CD4-positive, CD25-positive, alpha-beta regulatory T cell (primary cell): ENCODE measurements around the gene PSMB7. TPM values are rescaled to one million over a fixed set of nuclear protein-coding genes. Genes with fewer than 3 reads are reported as not detected.

Experiments
- ATAC-seq, 2 donors: fragments of 150-1000 bp; cut with Tn5 transposase; one replicate each; pipeline ENCODE4 v1.10.0; 2021; ENCODE audit warnings: low read depth in 2 of 2, moderate number of reproducible peaks in 2 of 2, moderate library complexity in 1 of 2
- DNase-seq, 3 donors: peaks; one replicate each; pipeline versions ENCODE4 v3.0.0 to v3.0.0-alpha.2; 2012 to 2022; ENCODE audit warnings: mixed read lengths in 1 of 3
- H3K27ac ChIP-seq: one replicate; pipeline ENCODE4 v1.7.0; 2013; ENCODE audit warnings: mild to moderate bottlenecking, low read length; ENCODE audit not compliant: insufficient read depth, poor library complexity, severe bottlenecking
- H3K27me3 ChIP-seq: one replicate; pipeline ENCODE4 v1.7.0; 2013; ENCODE audit warnings: low read length; ENCODE audit not compliant: control insufficient read depth, insufficient read depth
- H3K36me3 ChIP-seq: one replicate; pipeline ENCODE4 v1.7.0; 2013; ENCODE audit warnings: mild to moderate bottlenecking, low read length, moderate library complexity; ENCODE audit not compliant: control insufficient read depth, insufficient read depth
- H3K4me1 ChIP-seq: 2 replicates; pipeline ENCODE4 v1.7.0; 2013; ENCODE audit warnings: mild to moderate bottlenecking, low read length; ENCODE audit not compliant: insufficient read depth, control insufficient read depth, poor library complexity, severe bottlenecking
- H3K4me3 ChIP-seq: one replicate; pipeline ENCODE4 v1.7.0; 2013; ENCODE audit warnings: low read depth, mild to moderate bottlenecking, low read length, moderate library complexity
- H3K9me3 ChIP-seq, 2 experiments: 1 replicate in 1 of 2; 2 replicates in 1 of 2; pipeline ENCODE4 v1.7.0; 2013; ENCODE audit warnings: low read length in 2 of 2, mild to moderate bottlenecking in 1 of 2, moderate library complexity in 1 of 2; ENCODE audit not compliant: control insufficient read depth in 2 of 2
- H3K27ac Mint-ChIP-seq, 3 donors: one replicate each; pipeline ENCODE4 v1.8.0; 2020 to 2022; ENCODE audit warnings: mild to moderate bottlenecking in 3 of 3, mixed read lengths in 3 of 3, moderate library complexity in 2 of 3
- H3K27me3 Mint-ChIP-seq: one replicate; pipeline ENCODE4 v1.8.0; 2022; ENCODE audit warnings: mild to moderate bottlenecking, mixed read lengths
- H3K36me3 Mint-ChIP-seq: one replicate; pipeline ENCODE4 v1.8.0; 2020; ENCODE audit warnings: mixed read lengths
- H3K4me1 Mint-ChIP-seq, 4 donors: one replicate each; pipeline ENCODE4 v1.8.0; 2020 to 2022; ENCODE audit warnings: mixed read lengths in 4 of 4, mild to moderate bottlenecking in 1 of 4
- H3K4me3 Mint-ChIP-seq, 4 donors: one replicate each; pipeline ENCODE4 v1.8.0; 2020 to 2022; ENCODE audit warnings: mild to moderate bottlenecking in 4 of 4, mixed read lengths in 4 of 4, moderate library complexity in 3 of 4
- H3K9me3 Mint-ChIP-seq, 7 donors: one replicate each; pipeline ENCODE4 v1.8.0; 2020 to 2022; ENCODE audit warnings: mixed read lengths in 7 of 7, mild to moderate bottlenecking in 3 of 7, moderate library complexity in 2 of 7
- polyA plus RNA-seq, 4 donors: library from polyadenylated mRNA; unstranded; fragments of 300-500 nt; fragmentation: Illumina TruSeq; gene quantifications; one replicate each; pipeline ENCODE4 v1.2.3, GENCODE V29; 2021
- total RNA-seq: library from RNA; stranded (reverse); gene quantifications from one replicate; pipeline ENCODE4 v1.2.3, GENCODE V29; 2022

The PSMB7 gene
- total and polyA plus RNA-seq, 5 donors from 2014 or later = 84.2 to 225 (median 186) TPM

DNA sequence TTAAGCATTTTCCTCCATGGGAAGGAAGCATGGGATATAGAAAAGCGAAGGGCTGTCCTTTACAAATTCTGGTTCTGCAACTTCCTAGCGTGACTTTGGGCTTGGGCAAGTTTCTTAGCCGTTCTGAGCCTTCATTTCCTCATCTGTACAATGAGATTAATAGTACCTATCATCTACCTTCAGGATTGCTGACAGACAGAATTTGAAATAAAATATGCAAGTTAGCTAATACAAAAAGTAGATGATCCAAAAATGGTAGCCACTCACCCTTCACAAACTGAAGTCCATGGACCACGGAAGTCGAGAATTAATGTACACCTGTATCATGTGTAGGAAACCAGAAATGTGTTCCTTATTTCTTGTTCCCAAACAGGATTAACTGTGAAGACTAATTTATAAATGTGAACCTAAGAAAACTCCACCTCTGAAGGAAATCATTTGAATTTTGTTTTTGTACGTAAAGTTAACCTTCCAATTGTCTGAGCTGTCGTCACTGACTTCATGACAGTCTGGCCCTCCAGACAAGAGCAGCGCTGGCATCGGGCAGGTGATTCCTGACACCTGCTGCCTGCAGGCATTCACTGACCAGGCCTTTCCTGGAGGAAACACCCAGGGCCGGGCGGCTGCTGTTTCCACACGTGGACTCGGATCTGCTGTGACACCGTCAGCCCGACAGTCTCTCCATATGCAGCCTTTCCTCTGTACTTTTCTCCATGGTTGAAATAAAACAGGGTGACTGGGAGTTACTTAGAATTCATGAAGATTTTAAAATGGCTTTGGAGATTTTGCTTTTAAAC is 63.4 kb downstream of the PSMB7 start:
- peak overlapping the region in 1 of 4 donors; percentile 15 for H3K4me3 Mint-ChIP-seq
- H3K4me1 ChIP-seq = no peaks in the 10 kb centered on the region
- no peaks in the 10 kb centered on the region for H3K27me3 Mint-ChIP-seq
- H3K27ac Mint-ChIP-seq = peak overlapping the region in 1 of 3 donors; percentile 39
- no peak overlapping the region for H3K4me3 ChIP-seq
- H3K4me1 Mint-ChIP-seq = peaks cover 0 to 4% (median 2%) of the 10 kb centered on the region in 4 donors
- peaks cover 83% of the 10 kb centered on the region for H3K36me3 ChIP-seq
- no peaks in the 10 kb centered on the region for H3K9me3 ChIP-seq
- no peak overlapping the region for H3K27ac ChIP-seq
- DNase-seq = no peak
- no peak for ATAC-seq
- H3K36me3 Mint-ChIP-seq = peaks cover 39% of the 10 kb centered on the region
- H3K27me3 ChIP-seq = no peaks in the 10 kb centered on the region
- no peaks in the 10 kb centered on the region for H3K9me3 Mint-ChIP-seq

DNA sequence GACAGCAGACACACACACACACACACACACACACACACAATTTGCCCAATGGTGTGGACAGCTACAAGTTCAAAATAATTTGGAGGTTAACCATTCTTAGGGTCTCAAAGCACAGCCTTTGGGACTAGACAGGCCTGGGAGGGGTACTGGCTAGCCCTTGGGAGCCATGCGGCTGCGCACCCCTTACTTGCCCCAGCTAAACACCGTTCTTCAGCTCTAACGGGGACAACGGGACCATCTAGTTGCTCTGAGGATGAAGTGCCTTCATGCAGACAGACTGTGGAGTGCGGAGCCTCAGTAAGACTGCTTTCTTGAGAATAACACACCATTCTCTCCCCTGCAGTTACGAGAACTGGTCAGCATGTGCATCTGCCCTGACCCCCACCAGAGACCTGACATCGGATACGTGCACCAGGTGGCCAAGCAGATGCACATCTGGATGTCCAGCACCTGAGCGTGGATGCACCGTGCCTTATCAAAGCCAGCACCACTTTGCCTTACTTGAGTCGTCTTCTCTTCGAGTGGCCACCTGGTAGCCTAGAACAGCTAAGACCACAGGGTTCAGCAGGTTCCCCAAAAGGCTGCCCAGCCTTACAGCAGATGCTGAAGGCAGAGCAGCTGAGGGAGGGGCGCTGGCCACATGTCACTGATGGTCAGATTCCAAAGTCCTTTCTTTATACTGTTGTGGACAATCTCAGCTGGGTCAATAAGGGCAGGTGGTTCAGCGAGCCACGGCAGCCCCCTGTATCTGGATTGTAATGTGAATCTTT is 64.6 kb downstream of the PSMB7 start:
- Mint-ChIP-seq H3K36me3 (peaks cover 32% of the 10 kb centered on the region), H3K4me1 (no peaks in the 10 kb centered on the region), H3K4me3 (no peak overlapping the region), H3K27me3 (no peaks in the 10 kb centered on the region), H3K9me3 (no peaks in the 10 kb centered on the region), H3K27ac (peak overlapping the region in 1 of 3 donors; percentile 39)
- peaks cover 75% of the 10 kb centered on the region for H3K36me3 ChIP-seq
- DNase-seq (no peak), ATAC-seq (no peak)
- no peaks in the 10 kb centered on the region for H3K9me3 ChIP-seq
- H3K4me3 ChIP-seq = no peak overlapping the region
- no peaks in the 10 kb centered on the region for H3K4me1 ChIP-seq
- no peaks in the 10 kb centered on the region for H3K27me3 ChIP-seq
- no peak overlapping the region for H3K27ac ChIP-seq

DNA sequence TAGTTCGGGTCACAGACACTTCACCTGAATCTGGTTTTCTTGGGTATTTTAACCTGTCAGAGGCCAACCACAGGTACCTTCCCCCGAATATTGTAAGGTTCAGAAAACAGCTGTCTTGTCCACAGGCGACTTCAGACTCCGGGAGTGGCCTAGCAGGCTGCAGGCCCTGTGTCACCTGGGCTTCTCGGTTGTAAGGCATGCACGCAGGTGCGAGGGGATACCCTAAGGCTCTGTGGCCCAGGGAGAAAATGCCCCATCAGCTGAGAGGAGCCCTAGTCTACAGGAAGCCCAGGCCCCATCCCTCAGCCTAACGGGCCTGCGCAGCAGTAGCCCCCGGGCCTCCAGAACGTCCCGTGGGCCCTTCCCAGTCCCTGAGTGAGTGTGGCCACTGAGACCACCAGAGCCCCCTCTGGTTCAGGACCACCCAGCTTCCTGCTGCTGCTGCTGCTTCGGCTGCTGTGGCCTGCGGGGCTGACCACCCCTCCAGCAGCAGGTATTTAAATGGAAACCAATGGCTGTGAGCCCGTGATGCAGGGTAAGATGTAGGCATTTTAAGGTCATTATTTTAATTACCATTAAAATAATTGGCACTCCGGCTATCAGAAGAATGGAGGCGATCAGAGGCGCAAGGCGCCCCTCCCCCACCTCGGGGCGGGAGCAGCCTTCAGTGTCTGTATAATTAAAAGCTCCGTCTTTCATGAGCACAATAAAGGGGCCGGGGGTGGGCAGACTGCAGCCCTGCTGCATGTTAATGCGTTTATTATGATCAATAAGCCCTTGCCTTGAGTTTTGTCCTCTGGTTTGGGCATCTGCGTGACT is 65.4 kb downstream of the PSMB7 start:
- H3K9me3 Mint-ChIP-seq = no peaks in the 10 kb centered on the region
- Histone ChIP-seq H3K27ac (no peak overlapping the region), H3K9me3 (no peaks in the 10 kb centered on the region), H3K4me1 (no peaks in the 10 kb centered on the region), H3K27me3 (no peaks in the 10 kb centered on the region), H3K4me3 (no peak overlapping the region), H3K36me3 (peaks cover 71% of the 10 kb centered on the region)
- no peaks in the 10 kb centered on the region for H3K4me1 Mint-ChIP-seq
- ATAC-seq (no peak), DNase-seq (no peak)
- no peak overlapping the region for H3K4me3 Mint-ChIP-seq
- peaks cover 36% of the 10 kb centered on the region for H3K36me3 Mint-ChIP-seq
- no peaks in the 10 kb centered on the region for H3K27me3 Mint-ChIP-seq
- H3K27ac Mint-ChIP-seq = no peak overlapping the region

DNA sequence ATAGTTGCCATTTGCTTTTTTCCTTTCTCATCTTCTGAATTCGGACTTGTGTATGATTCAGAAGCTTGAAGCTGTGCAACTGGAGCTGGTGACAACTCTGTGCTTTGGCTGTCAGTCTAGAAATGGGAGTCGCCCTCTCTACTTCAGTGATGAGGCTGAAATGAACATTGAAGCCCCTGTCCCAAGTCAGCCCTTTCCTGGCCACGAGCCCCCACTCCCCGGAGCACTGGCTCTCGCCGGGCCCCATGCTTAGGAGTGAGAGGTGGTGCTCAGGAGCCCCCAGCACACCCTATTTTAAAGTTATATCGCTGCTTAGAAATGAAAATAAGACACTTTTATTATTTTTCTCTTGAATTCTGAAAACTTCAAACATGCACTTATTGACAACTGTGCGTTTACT is 66.0 kb downstream of the PSMB7 start:
- DNase-seq (no peak), ATAC-seq (no peak)
- Mint-ChIP-seq H3K9me3 (no peaks in the 10 kb centered on the region), H3K27me3 (no peaks in the 10 kb centered on the region), H3K4me3 (no peak overlapping the region), H3K36me3 (peaks cover 36% of the 10 kb centered on the region), H3K4me1 (no peaks in the 10 kb centered on the region), H3K27ac (no peak overlapping the region)
- Histone ChIP-seq H3K36me3 (peaks cover 65% of the 10 kb centered on the region), H3K27me3 (no peaks in the 10 kb centered on the region), H3K4me3 (no peak overlapping the region), H3K9me3 (no peaks in the 10 kb centered on the region), H3K27ac (no peak overlapping the region), H3K4me1 (no peaks in the 10 kb centered on the region)

DNA sequence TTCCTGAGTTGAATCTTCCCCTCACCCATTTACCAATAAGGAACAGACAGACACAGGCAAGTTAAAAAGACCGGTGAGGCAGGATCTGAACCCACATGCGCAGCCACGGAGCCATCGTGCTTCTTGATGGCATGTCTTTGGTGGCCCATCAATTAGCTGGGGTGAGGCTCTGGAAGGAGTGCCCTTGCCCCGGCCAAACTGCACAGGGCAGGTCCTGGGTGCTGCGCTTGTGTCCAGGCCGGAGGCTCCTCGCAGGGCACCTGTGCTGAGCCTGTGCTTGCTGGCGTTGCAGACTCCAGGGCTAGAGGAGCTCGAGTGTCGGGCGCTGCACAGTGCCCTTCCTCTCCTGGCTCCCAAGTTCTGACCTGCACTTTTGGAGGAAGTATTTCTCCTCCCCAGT is 66.4 kb downstream of the PSMB7 start:
- DNase-seq = no peak
- H3K4me3 ChIP-seq = no peak overlapping the region
- H3K27me3 ChIP-seq = no peaks in the 10 kb centered on the region
- Mint-ChIP-seq H3K4me3 (no peak overlapping the region), H3K27ac (no peak overlapping the region), H3K4me1 (no peaks in the 10 kb centered on the region), H3K9me3 (no peaks in the 10 kb centered on the region), H3K27me3 (no peaks in the 10 kb centered on the region), H3K36me3 (peaks cover 34% of the 10 kb centered on the region)
- H3K9me3 ChIP-seq = no peaks in the 10 kb centered on the region
- no peak overlapping the region for H3K27ac ChIP-seq
- H3K36me3 ChIP-seq = peaks cover 61% of the 10 kb centered on the region
- H3K4me1 ChIP-seq = no peaks in the 10 kb centered on the region
- no peak for ATAC-seq

DNA sequence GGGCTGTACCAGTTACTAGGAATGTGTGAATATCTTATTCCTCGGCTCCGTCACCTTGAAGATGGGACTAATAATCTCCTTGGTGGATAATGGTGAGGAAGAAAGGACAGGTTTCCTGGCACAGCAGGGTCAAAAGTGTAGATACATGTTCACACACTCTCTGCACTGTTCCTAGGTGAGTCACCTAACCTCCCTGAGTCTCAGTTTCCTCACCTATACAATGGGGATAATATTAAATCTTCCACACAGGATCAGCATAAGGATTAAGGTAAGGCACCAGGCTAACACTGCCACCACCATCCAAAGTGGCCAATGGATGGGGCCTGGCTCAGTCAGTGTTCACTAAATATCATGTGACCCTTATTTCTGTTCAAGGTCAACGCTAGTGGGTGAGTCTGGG is 66.9 kb downstream of the PSMB7 start:
- no peak for DNase-seq
- Mint-ChIP-seq H3K27me3 (no peaks in the 10 kb centered on the region), H3K4me1 (no peaks in the 10 kb centered on the region), H3K27ac (no peak overlapping the region), H3K9me3 (no peaks in the 10 kb centered on the region), H3K4me3 (no peak overlapping the region), H3K36me3 (peaks cover 29% of the 10 kb centered on the region)
- ATAC-seq = no peak
- no peak overlapping the region for H3K27ac ChIP-seq
- H3K27me3 ChIP-seq = no peaks in the 10 kb centered on the region
- H3K36me3 ChIP-seq = peaks cover 56% of the 10 kb centered on the region
- H3K4me3 ChIP-seq = no peak overlapping the region
- H3K9me3 ChIP-seq = no peaks in the 10 kb centered on the region
- no peaks in the 10 kb centered on the region for H3K4me1 ChIP-seq

DNA sequence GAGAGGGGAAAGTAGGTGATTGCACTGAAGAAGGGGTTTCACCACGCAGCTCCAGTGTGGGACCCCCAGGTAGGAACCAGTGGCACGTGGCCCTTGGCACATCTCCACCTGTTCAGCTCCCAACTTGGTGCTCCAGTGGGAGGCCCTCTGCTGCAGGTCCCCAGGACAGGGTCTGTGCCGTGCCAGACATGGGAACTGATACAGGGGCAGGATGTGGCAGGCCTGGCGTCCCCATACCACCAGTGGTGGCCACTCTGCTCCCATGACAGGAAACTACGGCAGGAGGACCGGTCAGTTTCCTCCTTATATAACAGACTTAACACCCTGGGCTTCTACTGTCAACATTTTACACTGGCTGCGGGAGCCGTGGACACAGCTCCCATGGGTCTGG is 67.3 kb downstream of the PSMB7 start:
- no peak for ATAC-seq
- Mint-ChIP-seq H3K27ac (no peak overlapping the region), H3K4me3 (no peak overlapping the region), H3K9me3 (no peaks in the 10 kb centered on the region), H3K4me1 (no peaks in the 10 kb centered on the region), H3K36me3 (peaks cover 29% of the 10 kb centered on the region), H3K27me3 (no peaks in the 10 kb centered on the region)
- Histone ChIP-seq H3K4me1 (no peaks in the 10 kb centered on the region), H3K27me3 (no peaks in the 10 kb centered on the region), H3K9me3 (no peaks in the 10 kb centered on the region), H3K4me3 (no peak overlapping the region), H3K27ac (no peak overlapping the region), H3K36me3 (peaks cover 52% of the 10 kb centered on the region)
- no peak for DNase-seq
